ENCODE data around the gene RAI1.
A peak's percentile ranks its signal among the peaks of the same experiment; 100 is the strongest.

RAI1 gene

DNA sequence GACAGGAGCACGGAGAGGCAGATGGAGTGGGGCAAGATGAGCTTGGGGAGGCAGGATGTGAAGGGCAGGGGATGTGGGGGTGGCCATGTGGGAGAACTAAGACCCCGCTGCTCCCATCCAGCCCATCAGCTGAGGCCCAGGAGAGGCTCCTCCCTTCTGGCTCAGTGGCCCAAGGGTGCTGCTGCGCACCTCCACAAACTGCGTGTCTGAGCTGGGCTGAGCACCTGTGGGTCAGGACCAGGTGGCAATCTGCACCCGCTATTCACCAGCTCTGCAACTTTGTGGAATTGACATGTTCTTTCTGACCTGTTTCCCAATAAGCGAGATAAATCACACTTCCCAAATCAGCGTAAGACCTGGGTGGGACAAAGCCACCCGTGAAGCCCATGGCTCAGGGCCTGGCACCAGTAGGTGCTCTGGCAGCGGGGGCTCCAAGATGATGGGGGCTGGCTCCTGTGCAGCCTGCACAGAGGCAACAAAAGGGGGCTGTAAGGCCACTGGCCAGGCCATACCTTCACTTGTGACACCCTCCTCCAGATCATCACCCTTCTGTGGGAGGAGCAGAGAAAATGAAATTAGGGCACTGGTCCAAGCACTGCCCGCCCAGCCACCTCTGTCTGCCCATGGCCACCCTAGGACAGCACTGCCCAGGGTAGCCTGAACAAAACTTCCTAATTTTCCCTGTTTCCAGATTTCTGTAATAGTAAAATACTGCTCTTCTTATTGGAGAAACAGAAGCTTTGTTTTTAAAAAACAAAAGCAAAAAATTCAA, 167.2 kb downstream of the RAI1 start:
- DNase-seq (ENCODE audit: low spot score), result no peak

DNA sequence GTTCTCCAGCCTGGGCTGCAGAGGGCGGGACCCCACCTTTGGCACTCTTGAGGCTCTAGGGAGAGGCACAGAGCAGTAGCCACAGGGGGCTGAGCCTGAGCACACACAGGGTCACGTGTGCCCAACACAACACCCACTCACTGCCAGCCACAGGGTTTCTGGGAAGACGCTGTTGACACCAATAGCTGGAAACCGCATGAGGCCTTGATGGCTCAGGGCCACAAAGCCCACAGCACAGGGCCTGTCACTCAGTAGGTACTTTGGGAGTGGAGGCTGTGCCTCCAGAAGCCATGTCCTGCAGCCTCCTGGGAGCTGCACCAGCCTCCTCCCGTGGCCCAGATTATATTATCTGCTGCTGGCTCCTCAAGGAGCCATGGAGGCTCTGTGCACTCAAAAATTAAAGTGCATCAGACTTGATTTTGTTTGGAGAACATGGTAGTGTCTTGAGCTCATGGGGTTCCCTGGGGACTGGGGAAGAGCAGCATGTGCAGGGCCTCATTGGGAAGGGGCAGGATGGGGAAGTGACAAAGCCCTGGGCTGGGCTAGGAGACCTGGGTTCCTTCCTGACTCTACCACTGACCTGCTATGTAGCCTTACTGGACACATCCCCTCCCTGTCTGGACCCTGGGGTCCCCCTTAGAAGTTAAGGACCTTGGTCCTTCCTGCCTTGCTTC, 168.0 kb downstream of the RAI1 start:
- DNase-seq (ENCODE audit: low spot score), result no peak

DNA sequence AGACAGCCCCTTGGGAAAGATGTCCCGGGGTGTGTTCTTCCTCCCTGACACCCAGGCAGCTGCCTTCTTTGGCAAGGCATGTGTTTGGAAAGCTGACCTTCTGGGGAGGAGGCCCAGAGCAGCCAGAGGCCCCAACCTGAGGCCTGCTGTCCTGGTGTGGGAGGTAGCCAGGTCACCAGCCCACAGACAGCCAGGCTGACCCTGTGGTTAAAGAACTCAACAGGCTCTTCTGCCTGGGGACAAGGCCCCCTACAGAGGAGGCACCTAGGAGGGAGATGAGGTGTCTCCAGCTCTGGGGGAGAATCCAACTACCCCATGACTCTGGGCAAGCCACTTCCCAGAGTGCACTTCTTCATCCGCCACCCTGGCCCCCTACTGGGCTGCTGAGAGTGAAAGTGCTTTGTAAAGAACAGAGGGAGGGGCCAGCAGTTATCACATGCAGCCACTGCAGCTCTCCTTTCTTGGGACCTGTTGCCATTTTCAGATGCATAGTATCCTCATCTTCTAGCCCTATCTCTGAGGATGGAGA, 168.7 kb downstream of the RAI1 start:
- no peak for DNase-seq (ENCODE audit: low spot score)

DNA sequence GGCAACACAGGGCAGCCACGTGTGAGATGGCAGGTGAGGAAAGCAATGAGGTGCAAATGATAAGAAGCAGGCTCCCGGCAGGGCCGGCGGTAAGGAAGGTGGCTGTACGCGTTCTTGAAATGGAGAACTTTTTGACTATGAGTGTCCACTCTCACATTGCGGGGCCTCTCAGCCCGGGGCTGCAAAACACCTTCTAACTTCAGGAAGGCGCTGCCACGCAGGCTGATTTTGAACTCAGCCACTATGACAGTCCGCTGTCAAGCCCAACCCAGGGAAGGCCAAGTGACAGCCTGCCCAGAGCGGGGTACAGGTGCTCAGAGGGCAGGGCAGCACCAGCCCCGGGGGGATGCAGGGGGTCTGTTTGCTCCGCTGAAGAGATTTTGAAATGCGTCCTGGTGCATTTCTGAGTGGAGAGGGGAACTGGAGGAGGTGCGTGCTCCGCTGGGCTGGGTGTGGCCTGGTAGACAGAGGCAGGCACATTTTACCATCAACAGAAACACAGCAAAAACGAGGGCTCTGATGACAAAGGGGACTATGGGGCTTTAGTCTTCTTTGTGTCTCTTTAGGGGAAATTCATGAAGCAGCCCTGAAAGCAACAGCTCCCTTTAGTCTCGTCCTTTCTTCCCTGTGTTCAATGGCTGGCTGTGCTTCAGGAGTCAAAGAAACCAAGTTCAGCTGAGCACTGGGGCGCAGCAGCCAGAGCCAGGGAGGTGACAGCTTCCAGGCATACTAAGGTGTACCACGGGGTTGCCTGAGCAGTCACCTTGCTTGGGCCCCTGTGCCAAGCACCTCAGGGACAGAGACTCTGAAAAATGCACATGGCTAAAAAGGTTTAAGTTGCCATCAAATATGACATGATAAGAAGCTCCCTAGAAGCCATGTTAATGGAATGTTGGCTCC, 170.1 kb downstream of the RAI1 start:
- DNase-seq (ENCODE audit: low spot score), result no peak

DNA sequence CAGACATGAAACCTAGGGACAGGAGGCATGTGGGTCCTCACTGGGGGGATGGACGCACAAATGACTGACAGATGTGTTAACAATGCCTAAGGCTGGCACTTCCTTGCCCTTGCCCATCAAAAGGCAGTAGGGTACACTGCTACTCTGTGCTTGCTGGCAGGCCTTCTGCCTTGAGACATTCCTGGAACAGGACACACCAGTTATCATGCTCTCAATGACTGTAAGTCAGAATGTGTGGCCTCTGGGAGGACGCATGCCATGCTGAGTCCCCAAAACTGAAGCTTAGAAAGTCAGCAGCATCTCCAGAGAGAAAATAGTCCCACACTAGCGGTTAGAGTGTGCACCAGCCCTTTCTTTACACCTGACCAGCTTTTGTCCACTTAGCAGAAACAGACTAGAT, 171.7 kb downstream of the RAI1 start:
- no peak for DNase-seq (ENCODE audit: low spot score)

DNA sequence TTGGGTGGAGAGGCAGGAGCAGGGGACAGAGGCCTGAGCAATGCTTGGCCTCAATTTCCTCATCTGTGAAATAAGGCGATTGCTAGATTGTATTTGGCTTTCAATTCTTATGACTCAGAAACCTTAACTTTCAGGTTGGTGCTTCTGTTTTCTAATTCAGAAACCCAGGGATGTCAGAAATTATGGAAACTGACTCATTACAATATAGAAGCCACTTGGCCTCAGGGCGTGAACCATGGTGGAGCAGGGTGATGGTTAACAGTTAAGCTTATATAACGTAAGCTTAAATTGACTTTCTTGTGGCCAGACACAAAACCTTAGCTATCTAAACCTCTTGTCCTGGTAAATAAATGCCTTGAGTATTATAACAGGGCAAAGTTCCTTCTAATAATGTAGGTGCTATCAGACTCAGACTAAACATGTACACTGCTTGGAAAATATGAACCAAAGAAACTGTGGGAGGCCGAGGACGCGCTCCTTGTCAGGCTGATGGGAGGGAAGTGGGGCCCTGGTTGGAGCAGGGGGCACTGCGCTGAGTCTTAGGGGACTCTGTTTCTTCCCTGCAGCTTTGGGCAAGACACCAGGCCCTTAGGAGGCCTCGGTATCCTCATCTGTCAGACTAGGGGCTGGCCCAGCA, 172.7 kb downstream of the RAI1 start:
- DNase-seq (ENCODE audit: low spot score), result no peak

DNA sequence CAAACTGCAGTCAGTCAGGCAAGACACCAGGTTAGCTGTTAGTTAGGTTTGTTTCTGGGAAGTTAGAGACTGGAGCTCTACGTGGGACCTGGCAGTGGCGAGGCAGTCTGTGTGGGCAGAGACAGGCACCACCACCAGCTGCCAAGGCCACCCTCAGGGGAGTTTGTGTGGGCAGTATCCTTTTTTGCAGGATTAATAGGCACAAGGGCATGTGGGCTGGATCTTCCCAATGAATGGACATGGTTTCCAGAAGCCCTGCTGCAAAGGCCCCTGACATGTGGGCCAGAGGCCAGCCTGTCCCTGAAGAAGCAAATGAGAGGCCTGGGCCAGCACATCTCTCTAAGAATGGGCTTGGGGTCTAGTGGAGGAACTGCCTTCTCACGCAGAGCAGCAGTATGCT, 174.7 kb downstream of the RAI1 start:
- DNase-seq (ENCODE audit: low spot score), result no peak

DNA sequence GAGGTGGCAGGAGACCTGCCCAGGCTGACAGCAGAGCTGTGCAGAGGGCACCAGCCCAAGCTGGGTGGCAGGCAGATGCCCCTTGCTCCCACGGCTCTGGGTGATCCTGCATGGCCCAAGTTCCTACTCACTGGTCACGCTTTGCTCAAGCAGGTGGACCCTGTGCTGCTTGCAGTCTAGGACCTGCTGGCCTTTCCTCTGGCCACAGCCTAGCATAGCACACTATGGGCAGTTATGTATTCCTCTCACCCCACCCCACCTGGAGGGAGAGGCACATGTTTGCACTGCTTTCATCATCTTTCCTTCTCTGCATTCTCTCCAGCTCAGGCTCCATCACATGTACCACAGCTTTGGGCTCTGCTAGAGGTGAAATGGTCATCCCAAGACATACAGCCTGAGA, 175.1 kb downstream of the RAI1 start:
- no peak for DNase-seq (ENCODE audit: low spot score)

DNA sequence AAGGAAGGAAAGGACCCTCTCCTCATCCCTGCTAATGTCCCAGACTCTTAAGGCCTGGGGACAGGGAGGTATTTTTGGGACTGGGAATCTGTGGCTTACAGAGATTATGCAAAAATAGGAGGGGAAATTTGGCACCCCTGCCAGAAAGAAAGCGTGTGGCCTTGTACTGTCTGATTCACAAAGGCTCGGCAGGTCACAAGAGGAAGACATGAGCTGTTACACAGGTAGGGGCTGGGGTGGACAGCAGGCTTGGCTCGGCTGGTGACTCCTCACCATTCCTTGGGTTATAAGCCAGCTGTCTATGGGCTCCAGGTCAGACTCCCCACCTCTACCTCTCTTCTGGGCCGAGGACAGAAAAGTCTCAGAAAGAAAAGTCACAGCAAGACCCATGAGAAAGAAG, 176.2 kb downstream of the RAI1 start:
- DNase-seq (ENCODE audit: low spot score), result no peak

DNA sequence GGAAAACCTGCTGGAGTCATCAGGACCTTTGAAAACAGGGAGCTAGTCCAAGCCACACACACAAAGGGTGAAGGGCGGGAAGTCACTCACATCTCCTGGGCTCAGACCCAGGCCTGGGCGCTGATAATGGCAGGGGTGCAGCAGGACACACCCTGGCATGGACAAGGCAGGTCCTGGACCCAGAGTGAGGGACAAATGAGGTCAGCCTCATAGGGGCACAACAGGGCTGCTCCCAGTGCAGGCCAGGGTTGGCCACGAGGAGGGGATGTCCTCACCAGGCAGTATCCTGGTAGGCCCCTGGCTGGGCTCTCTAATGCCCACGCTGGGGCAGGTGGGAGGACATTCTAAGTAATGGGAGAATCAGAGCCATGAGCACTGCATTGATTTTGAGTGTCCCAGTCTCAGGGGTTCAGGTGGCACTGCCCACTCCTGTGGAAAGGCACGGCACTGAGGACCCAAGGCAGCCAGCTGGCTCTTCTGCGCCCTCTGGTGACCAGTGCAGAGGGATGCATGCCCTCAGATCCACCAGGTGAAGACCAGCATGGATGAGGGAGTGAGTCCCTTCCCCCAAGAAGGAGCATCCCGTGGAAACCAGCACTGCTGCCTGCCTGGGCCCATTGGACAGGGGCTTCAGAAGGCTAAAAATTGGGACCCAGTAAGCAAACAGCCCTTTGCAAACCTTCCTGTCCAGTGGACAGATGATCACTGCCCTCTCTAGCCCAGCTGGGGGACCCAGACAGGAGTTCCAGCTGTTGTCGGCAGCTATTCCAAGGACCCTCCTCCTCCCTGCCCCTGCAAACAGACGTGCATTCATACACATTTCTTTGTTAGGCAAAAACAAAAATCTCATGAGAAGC, 178.9 kb downstream of the RAI1 start:
- peak; percentile 45 for DNase-seq (ENCODE audit: low spot score)

DNA sequence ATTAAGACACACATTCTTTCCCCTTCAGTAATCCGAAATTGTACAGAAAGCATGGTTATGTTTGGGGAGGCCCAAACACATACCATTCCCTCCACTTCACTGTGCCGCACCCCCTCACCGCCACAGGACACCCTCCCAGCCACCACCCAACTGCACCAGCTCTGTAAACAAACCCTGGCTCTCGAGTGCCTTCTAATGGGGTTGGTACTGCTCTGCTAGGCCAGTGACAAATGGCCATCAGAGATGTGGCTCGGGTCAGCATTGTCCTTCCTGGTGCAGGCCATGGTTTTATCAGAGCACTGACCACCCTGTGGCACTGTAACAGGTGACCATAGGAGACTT, 179.5 kb downstream of the RAI1 start:
- no peak for DNase-seq (ENCODE audit: low spot score)
